HepG2 (cell line): Measurements from ENCODE around the gene NMNAT1. TPM values are rescaled to one million over a fixed set of nuclear protein-coding genes. Genes with fewer than 3 reads are reported as not detected.
A peak's percentile ranks its signal among the peaks of the same experiment; 100 is the strongest.

Experiments
- ATAC-seq: fragments of 200-7000 bp; cut with Tn5 transposase; 3 replicates; pipeline ENCODE4 v1.9.1; 2020; ENCODE audit warnings: mild to moderate bottlenecking, moderate library complexity
- BruUV-seq: library from RNA; stranded (reverse); fragments of 400-500 nt; replicated peaks from 2 replicates; lab custom pipeline; 2021; lab: Mats Ljungman, UMichigan
- CTCF ChIA-PET: fragments of 300-600 bp; formaldehyde crosslinking; extraction: SDS; loops from one replicate; lab custom pipeline; 2021; ENCODE audit warnings: low total read pairs, inconsistent platforms, low intra/inter-chr PET ratio; lab: Yijun Ruan, JAX
- POLR2A ChIA-PET: fragments of 350-600 bp; sonication (Branson Sonifier 250); formaldehyde crosslinking; loops from one replicate; lab custom pipeline; 2020; ENCODE audit warnings: antibody characterized with exemption, inconsistent platforms; lab: Yijun Ruan, JAX
- DNase-seq: peaks from one replicate; pipeline ENCODE4 v3.0.0-alpha.2; 2015; ENCODE audit warnings: low spot score
- FAIRE-seq: peaks from 3 replicates; lab custom pipeline; 2011; peaks lifted over from hg19 to GRCh38; lab: Jason Lieb, UNC
- H2AFZ ChIP-seq: one replicate; pipeline ENCODE4 v1.6.1; 2011; ENCODE audit warnings: low read length, inconsistent platforms
- H3K27ac ChIP-seq: fragments of 300-600 bp; 3 replicates; pipeline ENCODE4 v1.8.0; 2011; ENCODE audit warnings: mixed run types, mild to moderate bottlenecking, mixed read lengths, low read length, inconsistent platforms; ENCODE audit not compliant: insufficient read depth; ENCODE audit errors: extremely low read length
- H3K27me3 ChIP-seq, 2 experiments: fragments of 200-600 bp in 1 of 2; 2 replicates in 1 of 2; 3 replicates in 1 of 2; pipeline versions ENCODE4 v1.6.0 to v1.8.0; 2011; ENCODE audit warnings: low read length in 2 of 2, mild to moderate bottlenecking in 2 of 2, moderate library complexity in 2 of 2, inconsistent platforms in 1 of 2; ENCODE audit not compliant: insufficient read depth in 2 of 2, control insufficient read depth in 1 of 2
- H3K36me3 ChIP-seq, 2 experiments: fragments of 200-600 bp in 1 of 2; replicated peaks in 1 of 2; 2 replicates in 1 of 2; 3 replicates in 1 of 2; pipeline versions ENCODE4 v1.5.1 to v1.8.0; 2011; ENCODE audit warnings: low read length in 2 of 2, inconsistent platforms in 1 of 2; ENCODE audit not compliant: insufficient read depth in 2 of 2, control insufficient read depth in 1 of 2
- H3K4me1 ChIP-seq: 2 replicates; pipeline ENCODE4 v1.5.1; 2012; ENCODE audit warnings: low read length, inconsistent platforms; ENCODE audit not compliant: insufficient read depth
- H3K4me2 ChIP-seq: 2 replicates; pipeline ENCODE4 v1.6.0; 2011; ENCODE audit warnings: low read depth, low read length, inconsistent platforms
- H3K4me3 ChIP-seq, 3 experiments: fragments of 200-600 bp in 1 of 3; sonication (generic), shearing (Covaris generic) in 1 of 3; replicated peaks in 1 of 3; 2 replicates each; pipeline ENCODE4 v1.5.1; 2011 to 2016; ENCODE audit warnings: low read length in 3 of 3, inconsistent platforms in 2 of 3, low read depth in 2 of 3, mild to moderate bottlenecking in 2 of 3, control low read depth in 1 of 3, mixed read lengths in 1 of 3; ENCODE audit not compliant: insufficient read depth in 1 of 3
- H3K79me2 ChIP-seq: one replicate; pipeline ENCODE4 v1.6.1; 2011; ENCODE audit warnings: low read length, inconsistent platforms; ENCODE audit not compliant: insufficient read depth
- H3K9ac ChIP-seq: 2 replicates; pipeline ENCODE4 v1.6.0; 2011; ENCODE audit warnings: mild to moderate bottlenecking, low read depth, low read length, inconsistent platforms; ENCODE audit not compliant: insufficient read depth
- H3K9me3 ChIP-seq: 2 replicates; pipeline ENCODE4 v1.5.1; 2012; ENCODE audit warnings: mild to moderate bottlenecking, low read length
- H4K20me1 ChIP-seq: 2 replicates; pipeline ENCODE4 v1.6.0; 2011; ENCODE audit warnings: inconsistent platforms, mild to moderate bottlenecking, low read length, moderate library complexity; ENCODE audit not compliant: insufficient read depth
- GMEB1 ChIP-seq: sonication (generic); formaldehyde crosslinking; IDR thresholded peaks from 2 replicates; pipeline ENCODE4 v1.5.1; 2020; ENCODE audit warnings: missing genetic modification reagents, mild to moderate bottlenecking, borderline replicate concordance
- HNF4G ChIP-seq, 2 experiments: sonication (generic) in 1 of 2; formaldehyde crosslinking in 1 of 2; IDR thresholded peaks; 2 replicates each; pipeline versions ENCODE4 v1.4.0 to v1.6.1; 2011 to 2020; ENCODE audit warnings: borderline replicate concordance in 2 of 2, low read depth in 2 of 2, mild to moderate bottlenecking in 2 of 2, low read length in 1 of 2, missing genetic modification reagents in 1 of 2, moderate library complexity in 1 of 2
- HNRNPH1 ChIP-seq: fragments of 200-400 bp; formaldehyde crosslinking; optimal IDR thresholded peaks from 2 replicates; pipeline ENCODE3; 2017; ENCODE audit warnings: mild to moderate bottlenecking, low read depth, low read length
- MAFF ChIP-seq: IDR thresholded peaks from 2 replicates; pipeline ENCODE4 v1.6.1; 2011; ENCODE audit warnings: low read depth, low read length, improper control_type of control experiment
- MAFK ChIP-seq, 2 experiments: IDR thresholded peaks in 1 of 2; conservative IDR thresholded peaks in 1 of 2; 2 replicates each; pipeline ENCODE4 v1.6.1; 2011; ENCODE audit warnings: improper control_type of control experiment in 2 of 2, low read length in 2 of 2
- SIX1 ChIP-seq: sonication (generic); formaldehyde crosslinking; IDR thresholded peaks from 2 replicates; pipeline ENCODE4 v1.4.0; 2020; ENCODE audit warnings: missing genetic modification reagents, borderline replicate concordance
- SUZ12 ChIP-seq: fragments of 150-350 bp; IDR thresholded peaks from 2 replicates; pipeline ENCODE4 v1.6.1; 2014; ENCODE audit warnings: low read depth, low read length
- ZMYM4 ChIP-seq: sonication (generic); formaldehyde crosslinking; IDR thresholded peaks from 2 replicates; pipeline ENCODE4 v1.8.1; 2023; ENCODE audit warnings: mild to moderate bottlenecking, missing genetic modification reagents
- ZNF160 ChIP-seq: sonication (generic); formaldehyde crosslinking; IDR thresholded peaks from 2 replicates; pipeline ENCODE4 v1.8.0; 2022; ENCODE audit warnings: mild to moderate bottlenecking, inconsistent platforms, missing genetic modification reagents
- WGBS: methylation state at CpG from one replicate; pipeline ENCODE4 v1.1.6; 2017; ENCODE audit warnings: low lambda C conversion rate; 5-methylcytosine and 5-hydroxymethylcytosine counted together
- in situ Hi-C: cut with HindIII; loops from 2 replicates; pipeline ENCODE4 v1.10.0; 2017; ENCODE audit warnings: low pct_unique_long_range_greater_than_20kb; ENCODE audit not compliant: extremely low pct_ligation_motif_present
- intact Hi-C: fragments of 100-400 bp; cut with micrococcal nuclease; formaldehyde crosslinking; loops from one replicate; pipeline ENCODE4 v1.10.0; 2022; ENCODE audit not compliant: unreplicated experiment
- polyA plus RNA-seq, 8 experiments: library from polyadenylated mRNA; depleted of rRNA in 3 of 8; stranded (reverse) in 7 of 8; unstranded in 1 of 8; fragments of >200 nt; fragmentation: Illumina TruSeq in 4 of 8; extraction: Trizol in 4 of 8; gene quantifications; 2 replicates each; pipeline versions ENCODE4 v1.2.1 to v1.2.3, GENCODE V29; 2011 to 2016; ENCODE audit warnings: low read depth in 4 of 8, missing spikeins in 1 of 8, mixed read lengths in 1 of 8; ENCODE audit not compliant: insufficient read depth in 1 of 8
- total RNA-seq, 5 experiments: library from RNA; depleted of rRNA; stranded (reverse); fragments of >200 nt; fragmentation: Illumina TruSeq; extraction: Trizol; gene quantifications; 2 replicates each; pipeline ENCODE4 v1.2.3, GENCODE V29; 2016; ENCODE audit warnings: low read depth in 1 of 5

NMNAT1 gene
- total and polyA plus RNA-seq, 2 of the 13 experiments (the other 11 are each of a cell fraction or from before 2014, with no cell fraction given), result 5.6 to 12.2 TPM

DNA sequence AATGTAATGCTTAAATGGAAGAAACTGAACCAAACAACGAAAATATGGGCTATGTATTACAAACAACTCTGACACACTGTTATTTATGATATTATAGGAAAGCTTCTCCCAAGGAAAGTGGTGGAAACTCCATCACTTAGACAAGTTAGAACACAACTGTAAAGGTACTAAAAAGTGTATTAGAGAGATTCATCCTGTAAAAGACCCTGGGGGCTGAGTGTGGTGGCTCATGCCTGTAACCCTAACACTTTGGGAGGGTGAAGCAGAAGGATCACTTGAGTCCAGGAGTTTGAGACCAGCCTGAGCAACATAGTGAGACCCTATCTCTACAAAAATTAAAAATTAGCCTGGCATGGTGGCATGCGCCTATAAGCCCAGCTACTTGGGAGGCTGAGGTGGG, 82.1 kb downstream of the NMNAT1 start:
- Histone ChIP-seq H3K4me1 (0 out of 2 replicates have a peak, but pooled peaks cover 4% of the 10 kb centered on the region), H3K4me2 (no peak overlapping the region), H3K79me2 (no peaks in the 10 kb centered on the region), H3K4me3 (no peak overlapping the region), H2AFZ (no peak overlapping the region), H3K9me3 (peaks cover 3% of the 10 kb centered on the region; the same call in 1 of the 2 replicates), H3K27ac (no peak overlapping the region), H4K20me1 (no peaks in the 10 kb centered on the region), H3K27me3 (no peaks in the 10 kb centered on the region), H3K36me3 (no peaks in the 10 kb centered on the region), H3K9ac (no peak overlapping the region)
- FAIRE-seq, result no peak
- WGBS, result 50% methylated on average over 2 of the region's 2 CpGs
- intact Hi-C loops, result no loop called here
- CTCF ChIA-PET, result interaction anchor here (0.6 kb wide), 1 partner anchor 349 kb away, joined by 3 read pairs; no protein-coding TSS in a partner anchor
- in situ Hi-C loops, result no loop called here
- POLR2A ChIA-PET, result no interaction called here
- no TSS peak for BruUV-seq
- DNase-seq, result no peak
- TF ChIP-seq HNRNPH1, result no peak
- TF ChIP-seq SIX1 (CRISPR knock-in tag), result no peak
- TF ChIP-seq ZMYM4, result no peak
- TF ChIP-seq ZNF160 (CRISPR knock-in tag), result peak; percentile 99
- no peak for TF ChIP-seq HNF4G (IDR thresholded peaks at IDR 0.05; ENCODE audit: borderline replicate concordance, low read depth, low read length)
- TF ChIP-seq HNF4G (CRISPR knock-in tag; IDR thresholded peaks at IDR 0.05; ENCODE audit: borderline replicate concordance, low read depth), result no peak
- no peak for ATAC-seq

- no TSS peak for BruUV-seq
- Histone ChIP-seq H3K27me3 (no peaks in the 10 kb centered on the region), H3K9me3 (peaks cover 3% of the 10 kb centered on the region; the same call in 1 of the 2 replicates), H3K4me1 (peaks cover 10% of the 10 kb centered on the region; the same call in 1 of the 2 replicates), H4K20me1 (no peaks in the 10 kb centered on the region), H3K36me3 (no peaks in the 10 kb centered on the region), H2AFZ (no peak overlapping the region), H3K9ac (no peak overlapping the region), H3K79me2 (no peaks in the 10 kb centered on the region), H3K4me2 (no peak overlapping the region), H3K4me3 (no peak overlapping the region), H3K27ac (no peak overlapping the region)
- intact Hi-C loops, result no loop called here
- ChIA-PET POLR2A (no interaction called here), CTCF (no interaction called here)
- ATAC-seq (no peak), FAIRE-seq (no peak), DNase-seq (no peak)
- in situ Hi-C loops, result no loop called here
- TF ChIP-seq SUZ12, result no peak
- TF ChIP-seq MAFF, result peak; percentile 53; the same call in 1 of the 2 replicates
- TF ChIP-seq MAFK (conservative IDR thresholded peaks at IDR 0.05 in 1 of 2, IDR thresholded peaks at IDR 0.05 in 1 of 2; ENCODE audit: low read length in 2 of 2), result peak; percentile 25 to 78; a peak in 3 of 4 replicates
- no peak for TF ChIP-seq GMEB1 (CRISPR knock-in tag)
These were observed 83.8 kb downstream of the NMNAT1 start for GRCh38 chr1:10027027-10027426.
